ENCODE results near the gene SAMD1. TPM values are rescaled to one million over a fixed set of nuclear protein-coding genes. Genes with fewer than 3 reads are reported as not detected.

Gene SAMD1
- total RNA-seq, 3 donors from 2014 or later (not counting 1 experiment from before 2014, with no cell fraction given), result 30.8 to 33.0 (median 30.9) TPM

GRCh38 chr19:14101003-14101545 is 10.5 kb upstream of the SAMD1 start:
- WGBS (ENCODE audit: insufficient coverage), result 97% methylated on average over 6 of the region's 6 CpGs
- Mint-ChIP-seq H3K27ac (no peak overlapping the region), H3K27me3 (ENCODE audit: low read depth in 2 of 2) (no peaks in the 10 kb centered on the region), H3K4me1 (no peaks in the 10 kb centered on the region), H3K4me3 (no peak overlapping the region), H3K9me3 (no peaks in the 10 kb centered on the region), H3K36me3 (no peaks in the 10 kb centered on the region)
- ATAC-seq (no peak), DNase-seq (no peak)
- Histone ChIP-seq H3K27ac (ENCODE audit: low read length) (no peak overlapping the region), H3K27me3 (ENCODE audit: control insufficient read depth, insufficient read depth, low read length) (no peaks in the 10 kb centered on the region), H3K36me3 (ENCODE audit: control insufficient read depth, insufficient read depth, low read length) (peaks cover 36% of the 10 kb centered on the region), H3K4me3 (ENCODE audit: low read length) (no peak overlapping the region), H3K9me3 (ENCODE audit: control insufficient read depth, insufficient read depth, low read length) (no peaks in the 10 kb centered on the region), H3K4me1 (ENCODE audit: control insufficient read depth, insufficient read depth, low read length) (no peaks in the 10 kb centered on the region)
- TF ChIP-seq, protein P1, sequence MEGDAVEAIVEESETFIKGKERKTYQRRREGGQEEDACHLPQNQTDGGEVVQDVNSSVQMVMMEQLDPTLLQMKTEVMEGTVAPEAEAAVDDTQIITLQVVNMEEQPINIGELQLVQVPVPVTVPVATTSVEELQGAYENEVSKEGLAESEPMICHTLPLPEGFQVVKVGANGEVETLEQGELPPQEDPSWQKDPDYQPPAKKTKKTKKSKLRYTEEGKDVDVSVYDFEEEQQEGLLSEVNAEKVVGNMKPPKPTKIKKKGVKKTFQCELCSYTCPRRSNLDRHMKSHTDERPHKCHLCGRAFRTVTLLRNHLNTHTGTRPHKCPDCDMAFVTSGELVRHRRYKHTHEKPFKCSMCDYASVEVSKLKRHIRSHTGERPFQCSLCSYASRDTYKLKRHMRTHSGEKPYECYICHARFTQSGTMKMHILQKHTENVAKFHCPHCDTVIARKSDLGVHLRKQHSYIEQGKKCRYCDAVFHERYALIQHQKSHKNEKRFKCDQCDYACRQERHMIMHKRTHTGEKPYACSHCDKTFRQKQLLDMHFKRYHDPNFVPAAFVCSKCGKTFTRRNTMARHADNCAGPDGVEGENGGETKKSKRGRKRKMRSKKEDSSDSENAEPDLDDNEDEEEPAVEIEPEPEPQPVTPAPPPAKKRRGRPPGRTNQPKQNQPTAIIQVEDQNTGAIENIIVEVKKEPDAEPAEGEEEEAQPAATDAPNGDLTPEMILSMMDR (IDR thresholded peaks at IDR 0.05), result no peak
- intact Hi-C loops (cut with micrococcal nuclease), result no loop called here

DNA sequence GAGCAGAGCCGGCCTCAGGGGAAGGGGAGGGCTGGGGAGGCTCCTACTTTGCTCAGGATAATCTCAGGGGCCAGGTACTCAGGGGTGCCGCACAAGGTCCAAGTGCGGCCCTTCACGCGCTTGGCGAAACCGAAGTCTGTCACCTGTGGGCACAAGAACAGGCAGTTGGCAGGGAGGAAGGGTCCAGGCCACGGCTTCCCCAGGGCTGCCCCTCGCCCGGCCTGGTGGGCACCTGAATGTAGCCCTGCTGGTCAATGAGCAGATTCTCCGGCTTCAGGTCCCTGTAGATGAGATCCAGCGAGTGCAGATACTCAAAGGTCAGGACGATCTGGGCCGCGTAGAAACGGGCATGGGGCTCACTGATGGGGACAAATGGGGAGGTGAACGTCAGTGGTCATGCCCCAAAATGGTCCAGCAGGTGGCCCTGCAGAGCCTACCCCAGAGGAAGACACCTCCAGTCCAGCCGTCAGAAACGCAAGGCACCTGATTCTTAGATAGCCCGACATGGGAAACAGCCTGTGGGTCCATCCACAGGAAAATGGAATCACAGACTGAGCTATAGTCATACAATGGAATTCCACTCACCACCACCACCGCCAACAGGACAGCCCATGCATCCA is 7.1 kb upstream of the SAMD1 start:
- no peak for ATAC-seq
- DNase-seq, result no peak
- H3K27me3 Mint-ChIP-seq (ENCODE audit: low read depth in 2 of 2), result no peaks in the 10 kb centered on the region
- H3K4me3 Mint-ChIP-seq, result no peak overlapping the region
- Histone ChIP-seq H3K9me3 (ENCODE audit: control insufficient read depth, insufficient read depth, low read length) (peaks cover 7% of the 10 kb centered on the region), H3K27me3 (ENCODE audit: control insufficient read depth, insufficient read depth, low read length) (no peaks in the 10 kb centered on the region), H3K27ac (ENCODE audit: low read length) (no peak overlapping the region), H3K36me3 (ENCODE audit: control insufficient read depth, insufficient read depth, low read length) (peaks cover 23% of the 10 kb centered on the region), H3K4me1 (ENCODE audit: control insufficient read depth, insufficient read depth, low read length) (no peaks in the 10 kb centered on the region), H3K4me3 (ENCODE audit: low read length) (no peak overlapping the region)
- H3K4me1 Mint-ChIP-seq, result no peaks in the 10 kb centered on the region
- 96% methylated on average over 21 of the region's 21 CpGs for WGBS (ENCODE audit: insufficient coverage)
- TF ChIP-seq, protein P1 (IDR thresholded peaks at IDR 0.05), result no peak
- H3K36me3 Mint-ChIP-seq, result no peaks in the 10 kb centered on the region
- intact Hi-C loops (cut with micrococcal nuclease), result no loop called here
- H3K9me3 Mint-ChIP-seq, result no peaks in the 10 kb centered on the region
- H3K27ac Mint-ChIP-seq, result no peak overlapping the region

DNA sequence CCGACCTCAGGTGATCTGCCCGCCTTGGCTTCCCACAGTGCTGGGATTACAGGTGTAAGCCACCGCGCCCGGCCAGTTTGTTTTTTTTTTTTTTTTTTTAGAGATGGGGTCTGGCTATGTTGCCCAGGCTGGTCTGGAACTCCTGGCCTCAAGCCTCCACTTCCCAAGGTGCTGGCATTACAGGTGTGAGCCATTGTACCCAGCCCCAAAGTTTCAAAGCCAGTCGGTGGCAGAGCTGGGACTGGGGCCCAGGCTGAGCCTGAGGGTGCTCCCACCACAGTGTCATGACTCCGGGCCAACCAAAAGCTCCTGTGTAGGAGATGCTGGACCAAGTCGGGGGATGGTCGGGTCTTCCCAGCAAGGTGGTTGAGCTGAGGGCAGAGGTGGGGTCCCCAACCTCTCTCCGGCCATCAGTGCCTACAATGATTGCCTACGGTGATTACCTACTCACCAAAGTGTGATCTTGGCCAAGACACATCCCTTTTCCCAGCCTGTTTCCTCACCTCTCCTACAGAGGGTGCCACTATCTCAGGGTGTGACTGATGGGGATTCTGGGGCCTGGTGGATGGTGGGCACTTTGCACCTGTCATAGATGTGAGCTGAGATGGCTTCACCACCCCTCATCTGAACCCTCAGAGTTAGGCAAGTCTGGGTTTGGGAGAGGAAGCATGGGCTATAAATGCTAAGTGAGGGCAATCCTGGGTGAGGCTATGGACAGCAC is 5.9 kb upstream of the SAMD1 start:
- TF ChIP-seq, protein P1 (IDR thresholded peaks at IDR 0.05), result no peak
- Histone ChIP-seq H3K9me3 (ENCODE audit: control insufficient read depth, insufficient read depth, low read length) (peaks cover 7% of the 10 kb centered on the region), H3K27ac (ENCODE audit: low read length) (no peak overlapping the region), H3K4me3 (ENCODE audit: low read length) (no peak overlapping the region), H3K27me3 (ENCODE audit: control insufficient read depth, insufficient read depth, low read length) (no peaks in the 10 kb centered on the region), H3K36me3 (ENCODE audit: control insufficient read depth, insufficient read depth, low read length) (peaks cover 16% of the 10 kb centered on the region), H3K4me1 (ENCODE audit: control insufficient read depth, insufficient read depth, low read length) (peaks cover 9% of the 10 kb centered on the region)
- Mint-ChIP-seq H3K27me3 (ENCODE audit: low read depth in 2 of 2) (no peaks in the 10 kb centered on the region), H3K9me3 (no peaks in the 10 kb centered on the region), H3K4me3 (no peak overlapping the region), H3K4me1 (peaks cover 8 to 9% of the 10 kb centered on the region in 2 donors), H3K36me3 (no peaks in the 10 kb centered on the region), H3K27ac (no peak overlapping the region)
- intact Hi-C loops (cut with micrococcal nuclease), result no loop called here
- no peak for ATAC-seq
- 95% methylated on average over 11 of the region's 11 CpGs for WGBS (ENCODE audit: insufficient coverage)
- DNase-seq, result no peak
